ENCODE data around the gene MLN.

DNA sequence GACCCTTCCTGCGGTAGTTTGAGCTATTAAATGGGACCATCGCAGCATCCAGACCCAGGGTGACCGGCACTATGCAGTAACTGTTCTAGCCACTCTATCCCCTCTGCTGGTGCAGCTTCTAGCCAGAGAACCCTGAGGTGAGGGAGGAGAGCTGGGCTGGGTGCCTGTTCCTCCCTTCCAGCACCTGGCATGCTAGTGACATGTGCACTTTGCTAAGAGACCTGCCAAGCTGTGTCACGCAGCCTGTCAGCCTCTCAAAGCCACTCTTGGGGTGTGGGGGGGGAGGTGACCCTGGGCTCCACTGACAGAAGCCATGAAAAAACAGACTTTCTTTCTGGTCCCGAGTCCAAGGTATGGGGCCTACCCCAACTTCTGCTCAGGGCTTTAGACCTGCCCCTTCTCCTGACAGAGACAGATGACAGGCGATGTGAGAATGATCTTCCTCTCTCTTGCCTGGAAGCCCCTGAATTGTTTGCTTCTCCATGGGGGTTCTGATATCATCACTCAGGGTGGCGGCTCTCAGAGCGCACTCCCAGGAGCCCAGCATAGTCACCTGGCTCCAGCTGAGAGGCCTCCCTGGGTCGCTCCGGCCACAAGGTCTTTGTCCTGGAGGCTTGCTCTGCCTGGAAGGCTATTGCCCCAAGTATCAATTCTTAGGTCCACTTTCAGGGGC is 47.2 kb upstream of the MLN start:
- TF ChIP-seq, protein P1, sequence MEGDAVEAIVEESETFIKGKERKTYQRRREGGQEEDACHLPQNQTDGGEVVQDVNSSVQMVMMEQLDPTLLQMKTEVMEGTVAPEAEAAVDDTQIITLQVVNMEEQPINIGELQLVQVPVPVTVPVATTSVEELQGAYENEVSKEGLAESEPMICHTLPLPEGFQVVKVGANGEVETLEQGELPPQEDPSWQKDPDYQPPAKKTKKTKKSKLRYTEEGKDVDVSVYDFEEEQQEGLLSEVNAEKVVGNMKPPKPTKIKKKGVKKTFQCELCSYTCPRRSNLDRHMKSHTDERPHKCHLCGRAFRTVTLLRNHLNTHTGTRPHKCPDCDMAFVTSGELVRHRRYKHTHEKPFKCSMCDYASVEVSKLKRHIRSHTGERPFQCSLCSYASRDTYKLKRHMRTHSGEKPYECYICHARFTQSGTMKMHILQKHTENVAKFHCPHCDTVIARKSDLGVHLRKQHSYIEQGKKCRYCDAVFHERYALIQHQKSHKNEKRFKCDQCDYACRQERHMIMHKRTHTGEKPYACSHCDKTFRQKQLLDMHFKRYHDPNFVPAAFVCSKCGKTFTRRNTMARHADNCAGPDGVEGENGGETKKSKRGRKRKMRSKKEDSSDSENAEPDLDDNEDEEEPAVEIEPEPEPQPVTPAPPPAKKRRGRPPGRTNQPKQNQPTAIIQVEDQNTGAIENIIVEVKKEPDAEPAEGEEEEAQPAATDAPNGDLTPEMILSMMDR (IDR thresholded peaks at IDR 0.05) = no peak
- TF ChIP-seq POLR2A (IDR thresholded peaks at IDR 0.05) = no peak
